GM12873 (cell line): ENCODE data around the gene TGFBRAP1.

ENCODE experiments used
- CTCF ChIP-seq: IDR thresholded peaks from 2 replicates; pipeline ENCODE4 v1.5.1; 2012; ENCODE audit warnings: low read depth, mild to moderate bottlenecking, moderate library complexity, low read length, control low read depth; ENCODE audit not compliant: insufficient read depth; ENCODE audit errors: missing control alignments

Gene TGFBRAP1

GRCh38 chr2:105231232-105231619 is 98.3 kb downstream of the TGFBRAP1 start:
- no peak for TF ChIP-seq CTCF

- TF ChIP-seq CTCF, result no peak
These were observed 105.1 kb downstream of the TGFBRAP1 start for GRCh38 chr2:105224444-105224843.

- TF ChIP-seq CTCF, result no peak
These were observed 108.9 kb downstream of the TGFBRAP1 start for GRCh38 chr2:105220604-105221003.

GRCh38 chr2:105215586-105216192 is 113.8 kb downstream of the TGFBRAP1 start:
- no peak for TF ChIP-seq CTCF
